Tracheal epithelial cell (primary cell): ENCODE data around the gene ANKFN1. TPM values are rescaled to one million over a fixed set of nuclear protein-coding genes. Genes with fewer than 3 reads are reported as not detected.

Source experiments
- total RNA-seq: library from RNA; depleted of rRNA; stranded (reverse); fragments of >200 nt; gene quantifications from 2 replicates; pipeline ENCODE4 v1.2.1, GENCODE V29; 2014

Gene ANKFN1
- under 0.01 TPM in 1 of 2 replicates, not detected in the other for total RNA-seq

GRCh38 chr17:56152874-56153602 is at the start of gene ANKFN1:
Gene ANKFN1, plus strand, starts transcription at chr17:56153475. Its CDS starts 59,193 bp downstream, at chr17:56212668.

